Fibroblast of villous mesenchyme (primary cell): ENCODE measurements around the gene CD34. TPM values are rescaled to one million over a fixed set of nuclear protein-coding genes. Genes with fewer than 3 reads are reported as not detected.

Experiments used
- DNase-seq: peaks from one replicate; pipeline ENCODE4 v3.0.0-alpha.2; 2010; ENCODE audit warnings: low read depth
- H3K4me3 ChIP-seq: 2 replicates; pipeline ENCODE4 v1.5.1; 2011; ENCODE audit warnings: low read depth, mild to moderate bottlenecking, low read length
- CTCF ChIP-seq: IDR thresholded peaks from 2 replicates; pipeline ENCODE4 v1.5.1; 2012; ENCODE audit warnings: low read depth, mild to moderate bottlenecking, low read length; ENCODE audit not compliant: insufficient read depth
- total RNA-seq: library from RNA; depleted of rRNA; stranded (reverse); fragments of >200 nt; gene quantifications from 2 replicates; pipeline ENCODE4 v1.2.3, GENCODE V29; 2012

The CD34 gene
- total RNA-seq, 1 donor = 0.43 TPM

- no peak for TF ChIP-seq CTCF
- DNase-seq = no peak
- no peak overlapping the region for H3K4me3 ChIP-seq
Measured at GRCh38 chr1:207832796-207833195, 78.1 kb downstream of the CD34 start.

GRCh38 chr1:207831517-207832327, 79.2 kb downstream of the CD34 start:
- no peak overlapping the region for H3K4me3 ChIP-seq
- DNase-seq = peak; percentile 82
- no peak for TF ChIP-seq CTCF

Other genes with a start within 250 kb of the CD34 start
- gene CD46, start 159.1 kb downstream of the CD34 start, total RNA-seq = 107 and 153 TPM in 2 replicates